ENCODE measurements around the gene ESD.

DNA sequence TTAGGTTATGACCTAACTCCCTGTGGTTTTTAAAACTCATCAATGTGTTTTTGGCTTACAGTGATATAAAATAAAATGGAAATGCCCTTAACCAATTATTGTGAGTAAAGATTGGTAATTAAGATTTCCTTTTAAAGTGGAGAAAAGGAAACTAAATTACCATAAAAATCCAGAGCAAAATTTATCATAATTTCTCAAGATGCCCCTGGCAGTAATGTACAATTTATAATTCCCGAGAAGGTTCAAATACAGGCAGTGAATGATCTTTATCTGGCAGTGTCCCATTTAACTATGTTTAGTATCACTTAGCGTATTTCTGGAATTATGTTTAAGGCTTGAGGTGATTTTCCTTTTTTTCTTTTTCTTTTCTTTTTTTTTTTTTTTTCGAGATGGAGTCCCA, 61.5 kb downstream of the ESD start:
- TF ChIP-seq, protein P1, sequence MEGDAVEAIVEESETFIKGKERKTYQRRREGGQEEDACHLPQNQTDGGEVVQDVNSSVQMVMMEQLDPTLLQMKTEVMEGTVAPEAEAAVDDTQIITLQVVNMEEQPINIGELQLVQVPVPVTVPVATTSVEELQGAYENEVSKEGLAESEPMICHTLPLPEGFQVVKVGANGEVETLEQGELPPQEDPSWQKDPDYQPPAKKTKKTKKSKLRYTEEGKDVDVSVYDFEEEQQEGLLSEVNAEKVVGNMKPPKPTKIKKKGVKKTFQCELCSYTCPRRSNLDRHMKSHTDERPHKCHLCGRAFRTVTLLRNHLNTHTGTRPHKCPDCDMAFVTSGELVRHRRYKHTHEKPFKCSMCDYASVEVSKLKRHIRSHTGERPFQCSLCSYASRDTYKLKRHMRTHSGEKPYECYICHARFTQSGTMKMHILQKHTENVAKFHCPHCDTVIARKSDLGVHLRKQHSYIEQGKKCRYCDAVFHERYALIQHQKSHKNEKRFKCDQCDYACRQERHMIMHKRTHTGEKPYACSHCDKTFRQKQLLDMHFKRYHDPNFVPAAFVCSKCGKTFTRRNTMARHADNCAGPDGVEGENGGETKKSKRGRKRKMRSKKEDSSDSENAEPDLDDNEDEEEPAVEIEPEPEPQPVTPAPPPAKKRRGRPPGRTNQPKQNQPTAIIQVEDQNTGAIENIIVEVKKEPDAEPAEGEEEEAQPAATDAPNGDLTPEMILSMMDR (IDR thresholded peaks at IDR 0.05; ENCODE audit: low read length): no peak
- no peak for TF ChIP-seq EZH2 (IDR thresholded peaks at IDR 0.05; ENCODE audit: borderline replicate concordance, low read length)

All from OCI-LY1 (cell line).